PFSK-1 (cell line): Measurements from ENCODE around the gene SLC43A3.

ENCODE experiments used
- FOXP2 ChIP-seq: optimal IDR thresholded peaks from 2 replicates; pipeline ENCODE3; 2011; ENCODE audit warnings: borderline replicate concordance, control low read depth, inconsistent platforms; ENCODE audit not compliant: insufficient read depth; ENCODE audit errors: extremely low read length, extremely low read depth
- POLR2AphosphoS5 ChIP-seq: IDR thresholded peaks from 2 replicates; pipeline ENCODE4 v1.6.1; 2012; ENCODE audit warnings: low read depth, mild to moderate bottlenecking, control low read depth, low read length, moderate library complexity
- SIN3A ChIP-seq: IDR thresholded peaks from 2 replicates; pipeline ENCODE4 v1.6.1; 2012; ENCODE audit warnings: mild to moderate bottlenecking, low read length, moderate library complexity, borderline replicate concordance; ENCODE audit not compliant: insufficient read depth
- TAF1 ChIP-seq: IDR thresholded peaks from 2 replicates; pipeline ENCODE4 v1.6.1; 2012; ENCODE audit warnings: low read length, control low read depth, borderline replicate concordance; ENCODE audit not compliant: insufficient read depth
- TF ChIP-seq, protein P1 (sequence below), 2 experiments: IDR thresholded peaks; 2 replicates each; pipeline versions ENCODE4 v1.6.1 to v1.8.0; 2011 to 2012; ENCODE audit warnings: low read depth in 2 of 2, low read length in 2 of 2, control low read depth in 1 of 2, inconsistent platforms in 1 of 2, mild to moderate bottlenecking in 1 of 2, moderate library complexity in 1 of 2; ENCODE audit not compliant: insufficient read depth in 1 of 2

- TF ChIP-seq POLR2AphosphoS5 (no peak), SIN3A (no peak), TAF1 (no peak), FOXP2 (no peak)
- TF ChIP-seq, protein P1, sequence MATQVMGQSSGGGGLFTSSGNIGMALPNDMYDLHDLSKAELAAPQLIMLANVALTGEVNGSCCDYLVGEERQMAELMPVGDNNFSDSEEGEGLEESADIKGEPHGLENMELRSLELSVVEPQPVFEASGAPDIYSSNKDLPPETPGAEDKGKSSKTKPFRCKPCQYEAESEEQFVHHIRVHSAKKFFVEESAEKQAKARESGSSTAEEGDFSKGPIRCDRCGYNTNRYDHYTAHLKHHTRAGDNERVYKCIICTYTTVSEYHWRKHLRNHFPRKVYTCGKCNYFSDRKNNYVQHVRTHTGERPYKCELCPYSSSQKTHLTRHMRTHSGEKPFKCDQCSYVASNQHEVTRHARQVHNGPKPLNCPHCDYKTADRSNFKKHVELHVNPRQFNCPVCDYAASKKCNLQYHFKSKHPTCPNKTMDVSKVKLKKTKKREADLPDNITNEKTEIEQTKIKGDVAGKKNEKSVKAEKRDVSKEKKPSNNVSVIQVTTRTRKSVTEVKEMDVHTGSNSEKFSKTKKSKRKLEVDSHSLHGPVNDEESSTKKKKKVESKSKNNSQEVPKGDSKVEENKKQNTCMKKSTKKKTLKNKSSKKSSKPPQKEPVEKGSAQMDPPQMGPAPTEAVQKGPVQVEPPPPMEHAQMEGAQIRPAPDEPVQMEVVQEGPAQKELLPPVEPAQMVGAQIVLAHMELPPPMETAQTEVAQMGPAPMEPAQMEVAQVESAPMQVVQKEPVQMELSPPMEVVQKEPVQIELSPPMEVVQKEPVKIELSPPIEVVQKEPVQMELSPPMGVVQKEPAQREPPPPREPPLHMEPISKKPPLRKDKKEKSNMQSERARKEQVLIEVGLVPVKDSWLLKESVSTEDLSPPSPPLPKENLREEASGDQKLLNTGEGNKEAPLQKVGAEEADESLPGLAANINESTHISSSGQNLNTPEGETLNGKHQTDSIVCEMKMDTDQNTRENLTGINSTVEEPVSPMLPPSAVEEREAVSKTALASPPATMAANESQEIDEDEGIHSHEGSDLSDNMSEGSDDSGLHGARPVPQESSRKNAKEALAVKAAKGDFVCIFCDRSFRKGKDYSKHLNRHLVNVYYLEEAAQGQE (IDR thresholded peaks at IDR 0.05; ENCODE audit: insufficient read depth in 1 of 2, low read depth in 2 of 2, low read length in 2 of 2) = no peak
Observed at GRCh38 chr11:57386178-57386940, 40.6 kb downstream of the SLC43A3 start.
